HG03103 (cell line): Measurements from ENCODE around the gene GGTLC2.
"Not testable (repeated sequence)": the region's sequence is repeated elsewhere in the genome, so short reads cannot be mapped to it uniquely, and the experiment has no call there.

Experiments
- ATAC-seq: cut with Tn5 transposase; IDR thresholded peaks from one replicate; pipeline ENCODE4 v1.9.1; 2021; ENCODE audit warnings: low read depth; ENCODE audit not compliant: unreplicated experiment

GGTLC2 gene

DNA sequence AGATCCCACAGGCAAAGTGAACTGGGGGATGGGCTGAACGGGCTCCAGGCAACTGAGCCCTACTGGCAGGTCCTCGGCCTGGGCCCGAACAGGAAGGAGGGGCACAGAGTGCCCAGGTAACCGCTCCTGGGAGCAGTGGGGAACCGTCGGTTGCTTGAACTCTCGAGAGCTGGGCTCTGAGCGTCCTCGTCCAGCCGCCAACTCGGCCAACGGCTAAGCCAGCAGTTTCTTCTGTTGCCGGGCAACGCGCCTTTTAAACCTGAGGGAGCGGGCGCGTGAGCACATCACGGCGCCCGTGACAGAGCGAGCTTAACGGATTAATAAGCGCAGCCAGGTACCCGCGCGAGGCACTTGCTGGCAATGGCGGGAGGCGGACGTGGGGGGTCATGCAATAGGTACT is at the start of gene GGTLC2:
TSS of gene GGTLC2 (plus strand) at position 301 of the 400 bp plus-strand sequence. CDS start 1,732 bp downstream, outside the sequence.
- not testable (repeated sequence) for ATAC-seq

DNA sequence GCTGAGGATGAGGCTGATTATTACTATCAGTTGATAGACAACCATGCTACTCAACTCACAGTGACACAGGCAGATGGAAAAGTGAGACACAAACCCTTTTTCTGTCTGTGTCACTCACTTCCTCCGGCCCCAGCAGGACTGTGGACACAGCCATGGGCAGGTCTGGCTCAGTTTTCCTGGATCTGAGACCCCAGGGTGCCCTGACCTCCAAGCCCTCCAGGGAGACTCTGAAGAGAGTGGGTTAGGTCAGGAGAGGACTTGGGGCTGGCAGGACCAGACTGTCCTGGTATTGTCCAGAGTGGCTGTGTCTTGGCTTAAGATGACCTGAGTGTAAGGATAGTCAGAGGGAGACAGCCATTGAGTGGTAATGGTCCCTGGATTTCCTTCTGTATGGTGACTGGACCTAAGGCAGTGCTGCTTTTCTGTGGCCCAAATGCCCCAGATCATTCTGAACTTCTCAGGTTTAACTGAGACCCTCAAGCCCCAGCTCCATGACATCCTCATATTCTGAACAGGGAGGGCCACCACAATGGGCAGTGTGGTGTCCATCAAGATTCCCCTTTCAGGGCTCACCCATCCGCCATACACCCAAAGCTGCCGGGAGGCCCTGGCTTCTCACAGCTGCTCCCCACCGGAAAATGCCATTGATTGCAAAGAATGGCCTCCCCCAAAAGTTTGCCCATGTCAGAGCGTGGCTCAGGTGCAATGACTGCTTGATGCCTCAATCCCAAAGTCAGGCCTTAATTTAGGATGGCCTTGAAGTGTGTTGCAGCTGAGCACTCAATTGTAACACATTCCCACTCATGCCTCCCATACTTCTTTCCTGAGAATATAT is 49.2 kb upstream of the GGTLC2 start:
- ATAC-seq, result no peak

DNA sequence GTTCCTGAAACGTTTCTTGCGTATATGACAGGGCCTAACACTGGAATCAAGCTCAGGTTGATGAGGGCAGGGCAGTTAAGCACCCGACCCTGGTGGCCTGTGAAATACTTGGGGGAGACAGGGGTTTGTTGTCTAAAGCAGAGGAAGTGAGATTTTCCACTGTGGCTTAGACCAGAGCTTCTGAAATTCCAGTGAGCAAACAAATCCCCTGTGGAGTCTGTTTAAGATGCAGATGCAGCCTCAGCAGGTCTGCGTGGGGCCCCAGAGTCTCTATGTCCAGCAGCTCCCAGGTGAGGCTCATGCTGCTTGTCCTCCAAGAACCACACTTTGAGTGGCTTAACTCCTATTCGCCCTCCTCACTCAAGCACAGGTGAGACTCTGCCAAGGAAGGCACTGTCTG is 46.3 kb upstream of the GGTLC2 start:
- no peak for ATAC-seq

DNA sequence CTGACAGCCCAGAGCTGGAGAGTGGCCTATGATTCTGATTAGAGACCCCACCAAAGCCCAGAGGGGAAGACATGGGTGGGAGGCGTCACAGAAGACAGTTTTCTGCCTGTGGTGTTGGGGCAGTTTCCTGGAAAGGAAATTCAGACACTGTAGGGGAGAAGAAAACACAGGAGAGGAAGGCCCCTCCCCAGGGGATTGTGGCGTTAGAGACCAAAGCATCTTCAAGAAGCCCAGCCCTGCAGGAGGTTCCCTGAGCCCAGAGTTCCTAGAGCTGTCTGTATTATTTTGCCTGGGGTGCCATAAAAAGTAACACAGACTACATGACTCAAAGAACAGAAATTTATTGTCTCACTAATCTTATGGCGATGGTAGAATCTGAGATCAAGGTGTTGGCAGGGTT is 45.2 kb upstream of the GGTLC2 start:
- ATAC-seq, result no peak

DNA sequence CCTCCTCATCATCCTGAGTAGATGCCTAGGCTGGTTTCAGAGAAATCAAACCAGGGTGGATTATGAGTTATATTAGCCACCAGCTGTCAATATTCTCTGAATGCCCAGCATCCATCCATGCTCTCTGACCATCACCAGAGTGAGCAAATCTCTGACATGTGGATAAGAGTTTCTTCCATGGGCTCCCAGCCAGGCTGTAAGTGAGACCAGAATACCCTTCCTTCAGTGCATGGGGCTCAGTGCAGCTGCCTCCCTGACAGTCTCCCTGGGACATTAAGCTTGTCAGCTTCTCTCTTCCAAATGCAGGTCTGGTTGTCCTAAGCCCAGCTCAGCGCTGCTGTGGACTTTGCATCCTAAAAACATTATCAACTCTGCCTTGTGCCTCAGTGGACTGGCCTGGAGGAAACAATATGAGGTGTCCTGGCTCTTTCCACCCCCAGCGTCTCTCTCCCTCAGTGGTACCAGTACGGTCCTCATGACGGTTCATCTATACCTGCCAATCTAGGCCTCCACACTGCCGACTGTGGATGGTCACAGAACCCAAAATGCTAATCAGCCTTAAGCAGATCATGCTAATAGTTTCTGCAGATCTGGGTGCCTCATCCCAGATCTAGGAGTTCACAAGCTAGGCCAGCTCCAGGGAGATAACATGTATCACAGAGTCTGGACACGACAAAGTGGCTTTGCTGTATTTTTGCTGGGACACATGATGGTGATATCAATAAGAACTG is 43.7 kb upstream of the GGTLC2 start:
- no peak for ATAC-seq

DNA sequence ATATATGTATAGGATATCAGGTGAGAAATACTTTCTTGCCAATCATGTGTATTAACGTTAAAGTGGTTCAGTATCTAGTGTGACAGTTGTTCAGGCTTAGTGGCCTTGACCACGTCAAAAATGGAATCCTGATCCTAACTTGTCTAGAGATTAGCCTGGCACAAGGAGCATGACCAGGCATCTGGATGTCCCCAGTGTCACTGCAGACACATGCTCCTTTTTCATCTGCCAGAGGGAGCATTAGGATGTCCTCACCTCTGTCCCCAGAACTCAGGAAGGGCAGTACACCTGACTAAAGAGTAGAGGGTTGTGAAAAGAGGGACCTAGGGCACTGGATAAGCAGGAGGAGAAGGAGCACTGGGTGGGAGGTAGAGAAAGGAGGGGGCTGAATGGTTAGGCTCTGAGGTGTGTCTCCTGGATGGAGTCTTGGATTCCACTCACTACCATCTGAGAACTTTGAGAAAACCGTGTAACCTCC is 40.9 kb upstream of the GGTLC2 start:
- ATAC-seq, result no peak

DNA sequence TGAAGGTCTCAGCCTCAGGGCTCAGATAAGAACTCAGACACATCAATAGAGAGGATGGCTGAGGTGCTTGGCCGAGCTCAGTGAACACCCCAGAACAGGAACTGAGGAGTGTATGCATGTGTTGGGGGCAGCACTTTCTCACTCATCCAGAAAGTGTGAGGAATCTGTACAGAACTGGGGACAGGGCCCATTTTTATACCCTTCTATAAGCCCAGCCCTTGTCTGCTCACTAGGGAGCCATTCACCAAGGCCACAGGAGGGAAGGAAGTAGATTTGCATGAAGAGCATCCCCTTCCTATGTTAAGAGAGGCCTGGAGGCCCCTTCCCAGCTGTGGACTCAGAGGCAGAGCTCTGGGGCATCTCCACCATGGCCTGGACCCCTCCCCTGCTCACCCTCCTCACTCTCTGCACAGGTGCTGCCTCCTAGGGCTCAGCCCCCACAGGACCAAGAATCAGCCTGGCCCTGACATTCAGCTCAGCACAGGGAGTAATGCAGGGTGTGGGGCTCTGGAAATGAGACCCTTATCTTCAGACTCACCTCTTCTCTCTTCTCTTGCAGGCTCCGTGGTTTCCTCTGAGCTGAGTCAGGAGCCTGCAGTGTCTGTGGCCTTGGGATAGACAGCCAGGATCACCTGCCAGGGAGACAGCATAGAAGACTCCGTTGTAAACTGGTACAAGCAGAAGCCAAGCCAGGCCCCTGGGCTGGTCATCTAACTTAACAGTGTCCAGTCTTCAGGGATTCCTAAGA is 39.9 kb upstream of the GGTLC2 start:
- ATAC-seq, result no peak

DNA sequence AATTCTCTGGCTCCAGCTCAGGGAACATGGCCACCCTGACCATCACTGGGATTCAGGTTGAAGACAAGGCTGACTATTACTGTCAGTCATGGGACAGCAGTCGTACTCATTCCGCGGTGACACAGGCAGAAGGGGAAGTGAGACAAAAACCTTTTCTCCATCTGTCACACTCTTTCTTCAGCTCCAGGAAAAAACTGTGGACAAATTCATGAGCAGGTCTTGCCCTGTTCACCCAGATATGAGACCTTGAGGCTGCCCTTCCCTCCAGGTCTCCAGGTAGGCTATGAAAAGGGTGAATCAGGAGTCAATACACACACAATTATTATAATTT is 39.4 kb upstream of the GGTLC2 start:
- no peak for ATAC-seq

DNA sequence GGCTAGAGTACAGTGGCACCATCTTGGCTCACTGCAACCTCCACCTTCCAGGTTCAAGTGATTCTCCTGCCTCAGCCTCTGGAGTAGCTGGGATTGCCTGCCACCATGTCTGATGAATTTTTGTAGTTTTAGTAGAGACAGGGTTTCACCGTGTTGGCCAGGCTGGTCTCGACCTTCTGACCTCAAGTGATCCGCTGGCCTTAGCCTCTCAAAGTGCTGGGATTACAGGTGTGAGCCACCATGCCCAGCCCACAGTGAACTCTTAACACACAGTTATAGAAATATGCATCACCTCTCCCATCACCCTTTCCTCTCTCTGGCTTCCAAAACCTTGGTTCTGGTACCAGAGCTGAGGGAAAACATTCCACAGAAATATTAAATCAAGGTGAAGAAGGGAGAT is 36.4 kb upstream of the GGTLC2 start:
- not testable (repeated sequence) for ATAC-seq

DNA sequence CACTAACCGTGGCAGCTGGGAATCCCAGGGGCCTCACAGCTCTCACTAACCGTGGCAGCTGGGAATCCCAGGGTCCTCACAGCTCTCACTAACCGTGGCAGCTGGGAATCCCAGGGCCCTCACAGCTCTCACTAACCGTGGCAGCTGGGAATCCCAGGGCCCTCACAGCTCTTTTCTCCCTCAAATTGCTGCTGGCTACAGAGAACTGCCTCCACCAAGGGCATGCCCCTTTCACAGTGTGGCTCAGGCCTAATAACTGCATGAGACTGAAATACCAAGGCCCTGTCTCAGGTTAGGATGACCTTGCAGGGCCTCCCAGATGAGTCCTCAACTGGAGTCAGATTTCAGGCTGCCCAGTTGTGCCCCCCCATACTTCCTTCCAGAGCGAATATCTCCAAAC is 35.1 kb upstream of the GGTLC2 start:
- ATAC-seq, result no peak

DNA sequence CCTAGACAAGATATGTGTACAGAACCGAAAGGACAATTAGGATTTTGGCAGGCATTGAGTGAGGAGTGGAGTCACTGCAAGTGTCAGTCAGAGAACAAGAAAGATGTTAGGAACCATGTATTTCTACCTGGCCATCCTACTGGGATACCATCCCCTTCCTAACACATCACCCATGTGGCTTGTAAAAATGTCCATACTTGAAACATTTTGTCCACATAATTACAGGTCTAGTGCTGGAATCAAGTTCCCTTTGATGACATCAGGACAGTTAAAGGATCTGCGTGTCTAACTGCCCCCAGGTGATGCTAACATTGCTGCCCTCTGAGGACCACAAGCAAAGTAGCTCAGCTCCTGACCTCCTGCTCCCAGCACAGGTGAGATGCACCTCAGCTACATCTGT is 31.9 kb upstream of the GGTLC2 start:
- no peak for ATAC-seq

DNA sequence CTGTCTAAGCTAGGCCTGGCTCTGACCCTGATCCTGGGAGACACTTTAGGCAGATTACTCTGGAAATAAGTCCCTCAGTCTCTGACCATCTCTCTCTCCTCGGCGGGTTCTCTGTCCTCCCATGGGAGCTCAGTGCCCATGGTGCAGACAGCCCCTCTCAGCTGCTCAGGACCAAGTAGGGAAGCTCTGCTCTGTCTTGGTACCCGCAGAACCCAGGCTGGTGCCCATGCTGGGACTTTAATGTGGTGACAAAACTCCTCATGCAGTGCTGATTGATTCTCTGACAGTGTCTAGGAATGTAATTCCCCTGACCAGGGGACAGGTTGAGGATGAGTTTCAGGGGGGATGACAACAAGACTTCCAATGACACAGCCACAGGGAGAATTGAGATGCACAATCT is 30.3 kb upstream of the GGTLC2 start:
- ATAC-seq, result no peak

DNA sequence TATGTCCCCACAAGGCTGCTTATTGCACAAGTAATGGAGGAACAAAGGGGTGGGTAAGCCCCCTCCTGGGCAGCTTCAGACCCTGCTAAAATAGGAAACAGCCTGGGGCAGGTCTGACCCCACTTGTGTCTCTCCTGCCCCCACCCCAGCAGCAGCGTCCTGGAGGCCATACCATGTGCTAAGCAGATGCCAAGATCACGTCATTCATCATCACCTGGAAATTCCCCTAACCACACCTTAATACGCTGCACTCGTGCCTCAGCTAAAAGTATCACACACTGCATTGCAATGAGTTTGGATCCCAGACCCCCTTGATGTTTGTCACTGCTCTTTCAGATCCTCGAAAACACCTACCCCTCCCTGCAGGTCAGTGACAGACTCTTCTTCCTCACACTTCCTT is 27.8 kb upstream of the GGTLC2 start:
- no peak for ATAC-seq

DNA sequence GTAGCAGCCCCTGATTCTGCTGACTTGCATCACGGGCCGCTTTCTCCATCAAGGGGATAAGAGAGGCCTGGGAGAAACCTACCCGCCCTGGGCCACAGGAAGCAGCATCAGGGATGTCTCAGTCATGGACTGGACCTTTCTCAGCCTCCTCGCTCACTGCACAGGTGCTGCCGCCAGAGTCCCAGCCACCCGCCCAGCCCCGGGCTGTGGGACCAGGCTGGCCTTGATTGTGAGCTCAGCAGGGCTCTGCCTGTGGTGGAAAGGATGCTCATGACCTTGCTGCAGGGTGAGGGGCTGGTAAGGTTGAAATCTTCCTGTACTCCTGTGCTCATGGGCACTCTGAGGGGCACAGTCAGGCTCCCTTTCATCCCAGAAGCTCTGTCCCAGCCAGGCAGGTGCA is 26.0 kb upstream of the GGTLC2 start:
- no peak for ATAC-seq

DNA sequence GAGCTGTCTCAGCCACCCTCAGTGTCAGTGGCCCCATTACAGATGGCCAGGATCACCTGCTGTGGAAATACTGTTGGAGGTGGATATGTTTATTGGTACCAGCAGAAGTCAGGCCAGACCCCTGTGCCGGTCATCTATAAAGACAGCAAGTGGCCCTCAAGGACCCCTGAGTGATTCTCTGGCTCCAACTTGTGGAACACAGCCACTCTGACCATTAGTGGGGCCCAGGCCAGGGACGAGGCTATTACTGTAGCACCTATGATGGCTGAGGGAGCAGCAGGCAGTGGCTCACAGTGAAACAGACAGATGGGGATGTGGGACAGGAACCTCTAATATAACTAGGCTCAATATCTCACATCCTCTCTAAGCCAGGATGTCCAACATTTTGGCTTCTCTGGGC is 25.5 kb upstream of the GGTLC2 start:
- ATAC-seq, result no peak

DNA sequence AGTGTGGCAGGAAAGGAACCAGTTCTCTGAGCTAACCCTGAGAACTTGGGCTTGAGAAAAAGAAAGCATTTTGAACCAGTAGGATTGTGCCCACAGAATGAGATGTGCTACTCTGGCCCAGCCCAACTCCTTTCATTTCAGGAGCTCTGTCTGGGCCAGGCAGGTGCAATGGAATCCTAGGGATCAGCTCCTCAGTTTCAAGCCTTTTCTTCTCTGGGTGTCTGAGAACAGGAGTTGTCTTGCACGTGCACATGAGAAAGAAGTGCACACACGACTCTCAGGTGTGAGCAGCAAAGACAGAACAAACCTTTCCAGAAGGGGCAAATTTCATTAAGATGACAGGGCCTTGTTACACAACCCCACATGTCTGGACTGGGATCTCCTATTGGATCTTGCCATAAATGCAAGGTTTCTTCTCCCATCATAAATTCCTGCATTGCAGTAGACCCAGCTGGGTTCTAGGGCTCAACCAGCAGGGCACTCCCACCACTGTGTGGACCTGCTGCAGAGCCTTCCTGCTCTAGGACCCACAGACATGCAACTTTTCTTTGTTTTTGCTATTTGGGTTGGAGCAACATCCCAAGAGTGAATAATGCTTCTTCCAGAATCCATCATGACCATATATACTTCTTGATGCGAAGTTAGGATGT is 24.5 kb upstream of the GGTLC2 start:
- no peak for ATAC-seq

DNA sequence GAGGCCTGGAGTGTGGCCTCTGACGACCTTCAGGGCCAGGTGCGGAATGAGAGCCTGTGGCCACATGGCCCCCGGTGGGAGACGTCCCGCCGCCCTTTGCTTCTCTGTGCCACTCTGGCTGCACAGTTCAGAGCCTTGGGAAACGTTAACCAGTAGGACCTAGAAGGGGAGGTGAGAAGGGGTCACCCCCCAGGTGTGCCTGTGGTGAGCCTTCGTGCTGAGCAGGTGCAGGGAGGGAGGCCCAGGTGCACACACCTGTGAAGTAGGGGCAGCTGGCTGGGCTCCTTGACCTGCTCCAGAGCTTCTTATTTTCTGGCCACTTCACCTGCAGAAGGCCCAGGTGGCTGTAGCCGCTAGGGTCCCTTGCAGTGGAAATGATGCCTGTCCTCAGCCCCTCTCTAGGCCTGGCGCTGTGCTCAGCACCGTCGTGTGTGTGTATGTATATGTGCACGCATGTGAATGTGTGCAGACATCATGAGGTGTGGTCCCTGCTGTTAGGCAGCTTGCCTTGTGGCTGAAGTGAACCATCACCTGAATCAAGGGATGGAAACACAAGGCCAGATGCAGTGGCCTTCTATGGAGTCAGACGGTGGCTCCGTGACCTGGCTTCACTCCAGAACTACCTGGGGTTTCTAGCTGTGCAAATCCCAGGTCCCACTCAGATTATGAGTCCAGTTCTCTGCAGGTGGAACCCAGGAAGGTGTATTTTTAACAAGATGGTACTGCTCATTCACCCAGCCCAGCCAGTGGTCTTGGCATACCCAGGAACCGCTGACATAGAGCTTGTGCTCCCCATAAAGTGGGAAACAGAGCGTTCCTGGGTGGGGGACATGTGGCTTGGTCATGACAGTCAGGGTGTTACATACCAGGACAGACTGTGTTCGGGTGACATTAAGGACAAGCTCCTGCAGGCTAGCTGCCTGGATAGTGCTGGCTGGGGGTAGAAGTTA is 15.6 kb upstream of the GGTLC2 start:
- not testable (repeated sequence) for ATAC-seq

DNA sequence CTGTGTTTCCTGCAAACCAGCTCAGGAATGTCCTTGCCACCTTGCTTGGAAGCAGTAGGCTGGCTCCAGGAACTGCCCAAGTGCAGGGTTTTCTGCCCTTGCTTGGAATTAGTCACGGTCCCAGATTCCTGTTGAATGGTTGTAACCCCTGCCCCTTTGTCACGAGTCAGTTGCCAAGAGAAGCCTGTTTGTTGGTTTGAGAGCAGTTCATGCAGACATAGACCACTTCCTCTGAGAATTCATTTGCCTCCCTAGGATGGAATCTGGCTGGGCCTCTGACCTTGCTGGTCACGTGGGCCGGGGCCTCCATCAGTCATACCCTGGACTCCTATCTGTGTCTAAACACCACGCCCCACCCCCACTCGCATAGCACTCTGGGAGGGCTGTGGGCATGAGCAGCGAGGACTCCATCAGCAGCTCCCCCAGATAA is 13.2 kb upstream of the GGTLC2 start:
- not testable (repeated sequence) for ATAC-seq

DNA sequence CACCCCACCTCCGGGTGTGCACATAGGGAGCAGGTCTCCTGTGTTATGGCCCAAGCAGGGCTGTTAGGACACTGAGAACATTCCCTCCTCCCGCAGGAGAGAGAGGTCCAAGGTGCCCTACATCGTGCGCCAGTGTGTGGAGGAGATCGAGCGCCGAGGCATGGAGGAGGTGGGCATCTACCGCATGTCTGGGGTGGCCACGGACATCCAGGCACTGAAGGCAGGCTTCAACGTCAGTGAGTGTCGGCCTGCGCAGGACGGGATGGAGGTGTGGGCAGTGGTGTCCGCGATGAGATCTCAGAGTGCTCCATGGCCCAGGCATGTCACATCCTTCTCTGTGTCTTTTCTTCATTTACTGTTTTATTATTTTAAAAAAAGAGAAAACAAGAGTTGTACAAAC is 12.2 kb upstream of the GGTLC2 start:
- ATAC-seq, result not testable (repeated sequence)

DNA sequence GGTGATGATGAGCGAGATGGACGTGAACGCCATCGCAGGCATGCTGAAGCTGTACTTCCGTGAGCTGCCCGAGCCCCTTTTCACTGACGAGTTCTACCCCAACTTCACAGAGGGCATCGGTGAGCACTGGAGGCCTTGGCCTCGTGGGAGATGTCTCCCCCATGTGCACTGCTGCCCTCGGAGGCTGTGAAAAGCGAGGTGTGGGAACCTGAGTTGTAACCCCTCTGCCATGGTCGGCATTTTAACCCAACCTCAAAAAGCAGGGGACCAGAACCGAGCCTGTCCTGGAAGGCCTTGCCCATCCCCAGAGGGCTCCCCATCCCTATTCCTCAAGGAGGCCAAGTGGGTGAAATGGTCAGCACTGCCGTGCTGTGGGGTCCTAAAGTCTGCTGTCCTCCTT is 10.9 kb upstream of the GGTLC2 start:
- not testable (repeated sequence) for ATAC-seq
